GM12801 (cell line): Measurements from ENCODE around the gene RNF152.

Source experiments
- TF ChIP-seq, protein P1 (sequence below): IDR thresholded peaks from one replicate; pipeline ENCODE4 v1.5.1; 2011; ENCODE audit warnings: control low read depth; ENCODE audit not compliant: insufficient read length; ENCODE audit errors: extremely low read depth

Gene RNF152

DNA sequence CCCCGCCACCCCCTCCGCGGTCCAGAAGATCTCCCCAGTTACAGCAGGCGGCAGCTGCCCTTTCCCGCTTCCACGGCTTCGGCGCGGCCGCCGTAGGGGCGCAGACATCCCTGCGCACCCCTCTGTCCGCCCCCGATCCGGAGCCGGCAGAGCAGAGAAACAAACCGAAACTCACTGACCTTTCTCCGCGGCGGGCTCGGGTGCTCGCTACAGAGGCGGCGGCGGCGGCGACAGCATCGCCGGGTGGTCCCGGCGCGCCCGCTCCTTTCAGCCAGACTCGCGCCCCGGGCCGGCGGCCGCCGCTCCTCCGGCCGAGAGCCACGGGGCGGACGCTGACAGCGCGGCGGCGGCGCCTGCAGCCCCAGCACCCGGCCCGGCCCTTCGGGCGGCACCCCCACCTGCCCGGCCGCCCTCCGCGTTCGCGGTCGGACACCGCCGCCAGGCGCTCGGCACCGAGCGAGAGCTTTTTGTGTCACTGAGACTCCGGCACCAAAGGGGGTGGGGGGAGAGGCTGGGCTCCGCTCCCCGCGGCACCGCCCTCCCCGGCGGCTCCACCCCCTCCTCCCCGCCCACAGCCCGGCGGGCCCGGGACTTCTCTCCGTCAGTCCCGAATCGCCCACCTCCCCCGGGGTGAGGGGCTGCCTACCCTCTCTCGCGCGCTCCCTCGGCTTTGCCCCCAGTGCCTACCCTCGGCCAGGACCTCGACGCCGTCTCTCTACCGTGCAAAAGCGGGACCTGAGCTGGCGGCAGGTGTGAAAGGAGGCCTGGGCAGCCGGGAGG is 1.4 kb upstream of the RNF152 start:
- TF ChIP-seq, protein P1, sequence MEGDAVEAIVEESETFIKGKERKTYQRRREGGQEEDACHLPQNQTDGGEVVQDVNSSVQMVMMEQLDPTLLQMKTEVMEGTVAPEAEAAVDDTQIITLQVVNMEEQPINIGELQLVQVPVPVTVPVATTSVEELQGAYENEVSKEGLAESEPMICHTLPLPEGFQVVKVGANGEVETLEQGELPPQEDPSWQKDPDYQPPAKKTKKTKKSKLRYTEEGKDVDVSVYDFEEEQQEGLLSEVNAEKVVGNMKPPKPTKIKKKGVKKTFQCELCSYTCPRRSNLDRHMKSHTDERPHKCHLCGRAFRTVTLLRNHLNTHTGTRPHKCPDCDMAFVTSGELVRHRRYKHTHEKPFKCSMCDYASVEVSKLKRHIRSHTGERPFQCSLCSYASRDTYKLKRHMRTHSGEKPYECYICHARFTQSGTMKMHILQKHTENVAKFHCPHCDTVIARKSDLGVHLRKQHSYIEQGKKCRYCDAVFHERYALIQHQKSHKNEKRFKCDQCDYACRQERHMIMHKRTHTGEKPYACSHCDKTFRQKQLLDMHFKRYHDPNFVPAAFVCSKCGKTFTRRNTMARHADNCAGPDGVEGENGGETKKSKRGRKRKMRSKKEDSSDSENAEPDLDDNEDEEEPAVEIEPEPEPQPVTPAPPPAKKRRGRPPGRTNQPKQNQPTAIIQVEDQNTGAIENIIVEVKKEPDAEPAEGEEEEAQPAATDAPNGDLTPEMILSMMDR, result no peak

DNA sequence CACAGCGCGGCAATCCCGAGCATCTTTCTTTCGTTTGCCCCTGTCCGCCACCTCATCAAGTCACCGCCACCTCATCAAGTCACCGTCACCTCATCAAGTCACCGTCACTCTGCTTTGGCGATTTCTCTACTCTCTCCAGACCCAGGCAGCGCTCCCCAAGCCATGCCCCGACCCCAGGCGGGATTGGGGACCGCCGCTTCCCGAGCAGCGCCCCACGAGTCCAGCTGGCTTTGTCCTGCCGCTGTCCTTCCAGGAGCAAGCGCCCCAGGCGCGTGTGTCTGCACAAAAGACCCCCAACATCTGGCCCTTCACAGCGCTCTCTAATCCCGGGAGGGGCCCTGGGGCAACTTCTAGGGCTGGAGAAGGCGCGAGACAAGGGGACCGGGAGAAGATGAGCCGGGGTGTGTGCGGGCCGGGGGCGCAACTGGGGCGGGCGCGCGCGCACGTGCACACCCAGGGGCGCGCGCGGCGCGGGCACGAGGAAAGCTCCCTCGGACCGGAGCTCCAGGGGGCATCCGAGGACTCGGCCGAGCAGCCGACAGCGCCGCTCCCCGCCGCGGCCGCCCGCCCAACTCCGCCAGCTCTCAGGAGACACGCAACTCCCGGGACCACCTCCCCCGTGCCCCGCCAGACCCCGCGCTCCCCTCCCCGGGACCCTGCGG is 633 bp upstream of the RNF152 start:
- TF ChIP-seq, protein P1, result no peak

DNA sequence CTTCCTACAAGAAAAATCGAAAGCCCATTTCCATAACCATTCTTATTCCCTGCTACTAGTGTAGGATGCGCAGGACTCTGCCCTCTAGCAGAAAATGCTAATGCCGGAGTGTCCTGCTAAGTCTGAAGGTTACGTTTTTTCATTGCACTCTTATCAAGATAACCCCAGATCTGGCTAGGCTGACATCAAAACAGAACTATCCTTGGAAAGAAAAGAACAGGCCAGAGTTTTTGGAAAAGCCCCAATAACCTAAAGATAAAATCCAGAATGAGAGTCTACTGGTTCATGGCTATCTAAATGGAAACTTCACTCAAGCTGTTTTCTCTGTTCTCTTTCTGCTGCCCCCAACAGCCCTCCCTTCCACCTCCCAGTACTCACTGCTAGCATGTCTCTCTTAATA is 913 bp downstream of the RNF152 start:
- TF ChIP-seq, protein P1, result no peak

DNA sequence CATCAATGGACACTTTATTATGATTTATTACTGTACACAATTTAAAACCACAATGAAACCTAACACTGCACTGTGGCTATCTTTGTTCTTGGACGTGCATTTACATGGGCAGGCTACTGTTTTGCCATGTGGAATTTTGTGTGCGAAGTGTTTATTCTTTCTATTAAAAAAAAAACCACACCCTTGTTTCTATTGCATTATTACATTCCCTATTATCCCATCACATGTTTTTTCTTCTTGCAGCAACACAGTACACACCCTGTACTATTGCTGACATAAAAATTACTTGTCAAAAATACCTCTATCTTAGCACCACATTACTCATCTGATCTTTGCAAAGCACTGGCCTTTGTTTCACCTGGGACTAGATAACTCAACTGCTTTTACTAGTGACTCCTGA is 1.5 kb downstream of the RNF152 start:
- TF ChIP-seq, protein P1, result no peak

DNA sequence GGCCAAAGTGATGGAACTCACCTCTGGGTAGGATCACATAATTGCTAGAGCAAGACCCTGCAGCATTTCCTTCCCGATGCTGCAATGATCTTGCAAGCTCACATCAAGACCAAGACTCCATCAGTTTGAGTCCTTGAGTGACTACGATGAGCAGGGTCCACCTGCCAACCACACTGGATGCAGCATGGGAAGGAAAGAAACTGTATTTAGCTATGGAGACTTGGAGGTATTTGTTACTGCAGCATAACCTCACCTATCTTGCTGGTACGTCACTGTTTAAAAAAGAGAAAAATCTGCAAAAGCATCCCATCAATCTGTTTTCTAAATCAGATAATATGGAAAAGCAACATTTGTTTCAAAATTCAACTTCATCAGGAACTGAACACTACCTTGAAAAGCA is 2.5 kb downstream of the RNF152 start:
- TF ChIP-seq, protein P1, result no peak

DNA sequence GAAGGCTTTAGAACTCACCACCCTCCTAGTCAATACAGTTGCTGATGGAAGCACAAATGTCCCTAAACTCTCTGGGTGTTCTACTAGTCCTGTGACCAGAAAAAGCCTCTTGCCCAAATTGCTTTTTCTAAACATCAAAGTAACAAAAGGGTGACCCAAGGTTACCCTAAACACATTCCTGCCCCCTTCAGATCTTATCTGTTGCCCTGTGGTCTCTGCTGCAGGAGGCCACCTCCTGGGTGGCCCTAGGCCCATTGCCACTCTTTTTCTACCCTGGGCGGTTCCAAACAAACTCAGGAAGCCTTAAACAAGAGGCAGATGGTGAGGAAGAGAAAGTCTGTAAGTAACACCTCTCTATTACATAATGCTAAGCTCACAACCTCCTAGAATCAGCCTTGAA is 3.3 kb downstream of the RNF152 start:
- TF ChIP-seq, protein P1, result no peak

DNA sequence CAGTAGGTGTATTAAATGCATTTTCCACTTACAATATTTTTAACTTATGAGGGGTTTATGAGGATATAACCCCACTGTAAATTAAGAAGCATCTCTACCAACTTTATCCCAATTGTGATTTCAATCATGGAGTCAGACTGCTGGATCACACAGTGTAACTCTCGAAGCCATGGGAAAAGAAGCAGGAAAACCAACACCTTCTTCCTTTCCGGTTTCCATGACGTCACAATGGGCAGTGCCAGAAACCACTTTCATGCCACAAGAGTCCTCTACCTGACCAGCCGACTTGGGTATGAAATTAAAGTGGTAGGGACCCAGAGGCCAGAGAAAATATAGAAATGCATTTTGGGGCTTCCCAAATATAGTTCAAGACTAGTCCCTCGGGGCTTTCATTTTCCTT is 4.2 kb downstream of the RNF152 start:
- TF ChIP-seq, protein P1, result no peak
